Activated CD8-positive, alpha-beta memory T cell treated with anti-CD3 and anti-CD28 coated beads for 4 hours (primary cell): Measurements from ENCODE around the gene SNRNP40.
"Not testable (repeated sequence)": the region's sequence is repeated elsewhere in the genome, so short reads cannot be mapped to it uniquely, and the experiment has no call there.

Experiments used
- DNase-seq, 2 donors: peaks; one replicate each; pipeline ENCODE4 v3.0.0-alpha.2; 2020; ENCODE audit warnings: low read depth in 2 of 2

The SNRNP40 gene

DNA sequence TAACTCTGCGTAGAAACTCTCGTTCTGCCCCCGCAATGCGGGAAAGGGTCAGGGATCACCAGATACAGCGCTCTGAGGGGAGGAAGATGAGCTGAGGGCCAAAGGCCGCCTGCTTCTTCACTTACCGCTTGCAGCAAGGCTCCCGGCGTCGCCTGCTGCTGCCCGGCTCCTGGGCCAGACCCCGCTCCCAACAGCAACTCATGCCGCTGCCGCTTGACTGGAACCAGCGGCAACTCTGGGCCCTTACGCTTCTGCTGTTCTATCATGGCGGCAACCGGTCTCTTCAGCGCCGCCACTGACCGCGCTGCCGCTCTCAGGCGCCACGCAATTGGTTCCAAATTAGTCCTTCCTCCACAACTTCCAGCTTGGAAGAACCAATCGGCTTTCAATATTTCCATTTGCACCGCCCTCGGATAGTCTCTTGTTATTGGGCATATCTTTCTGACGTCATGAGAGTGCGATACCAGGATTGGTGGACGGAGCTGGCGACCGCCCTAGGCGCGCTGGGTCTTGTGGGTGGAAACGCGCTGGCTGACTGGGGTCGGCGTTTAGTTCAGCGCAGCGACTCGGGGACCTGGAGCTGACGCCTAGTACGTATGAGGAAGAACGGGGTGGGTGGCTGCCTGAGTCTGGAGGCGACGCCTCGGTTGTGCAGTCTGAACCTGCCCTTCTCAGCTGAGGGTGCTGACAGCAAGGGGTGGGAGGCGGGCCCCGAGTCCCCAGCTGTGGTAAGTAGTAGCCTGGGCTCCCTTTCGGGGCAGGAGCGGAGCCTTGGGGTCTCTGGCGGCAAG, at the start of gene SNRNP40, which contains the start of gene ZCCHC17:
TSS of gene SNRNP40 (minus strand) at position 303 of the 791 bp plus-strand sequence. CDS start at position 266, 37 bp downstream.
TSS of gene ZCCHC17 (plus strand) at position 547 of the 791 bp plus-strand sequence. CDS start 13,067 bp downstream, outside the sequence.
- DNase-seq = peak; percentile 86 to 94

DNA sequence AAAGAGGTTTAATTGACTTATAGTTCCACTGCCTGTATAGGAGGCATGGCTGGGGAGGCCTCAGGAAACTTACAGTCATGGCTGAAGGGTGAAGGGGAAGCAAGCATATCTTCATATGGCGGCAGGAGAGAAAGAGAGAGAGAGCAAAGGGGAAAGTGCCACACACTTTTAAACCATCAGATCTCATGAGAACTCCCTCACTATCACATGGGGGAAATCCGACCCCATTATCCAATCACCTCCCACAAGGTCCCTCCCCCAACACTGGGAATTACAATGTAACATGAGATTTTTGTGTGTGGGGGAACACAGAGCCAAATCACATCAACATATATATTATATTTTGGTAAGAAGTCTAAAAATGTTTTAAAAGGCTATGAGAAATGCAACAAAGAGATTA, 49.0 kb upstream of the SNRNP40 start:
- DNase-seq = no peak

DNA sequence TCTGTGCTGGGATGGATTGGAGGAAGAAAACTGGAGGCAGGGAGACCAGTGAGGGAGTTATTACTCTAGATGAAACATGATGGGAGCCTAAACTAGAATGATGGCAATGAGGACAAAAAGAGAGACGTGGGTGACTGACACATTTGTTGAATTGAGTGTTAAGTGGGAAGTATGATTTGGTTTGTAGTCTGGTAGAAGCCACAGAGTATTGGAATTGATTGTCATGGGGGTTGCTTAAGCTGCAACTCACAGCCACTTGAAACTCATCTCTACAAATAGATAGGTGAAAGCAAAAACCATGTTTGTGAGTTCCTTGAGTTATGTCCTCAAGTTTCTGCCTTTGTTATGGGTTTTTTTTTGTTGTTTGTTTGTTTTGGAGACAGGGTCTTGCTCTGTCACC, 47.9 kb upstream of the SNRNP40 start:
- no peak for DNase-seq

DNA sequence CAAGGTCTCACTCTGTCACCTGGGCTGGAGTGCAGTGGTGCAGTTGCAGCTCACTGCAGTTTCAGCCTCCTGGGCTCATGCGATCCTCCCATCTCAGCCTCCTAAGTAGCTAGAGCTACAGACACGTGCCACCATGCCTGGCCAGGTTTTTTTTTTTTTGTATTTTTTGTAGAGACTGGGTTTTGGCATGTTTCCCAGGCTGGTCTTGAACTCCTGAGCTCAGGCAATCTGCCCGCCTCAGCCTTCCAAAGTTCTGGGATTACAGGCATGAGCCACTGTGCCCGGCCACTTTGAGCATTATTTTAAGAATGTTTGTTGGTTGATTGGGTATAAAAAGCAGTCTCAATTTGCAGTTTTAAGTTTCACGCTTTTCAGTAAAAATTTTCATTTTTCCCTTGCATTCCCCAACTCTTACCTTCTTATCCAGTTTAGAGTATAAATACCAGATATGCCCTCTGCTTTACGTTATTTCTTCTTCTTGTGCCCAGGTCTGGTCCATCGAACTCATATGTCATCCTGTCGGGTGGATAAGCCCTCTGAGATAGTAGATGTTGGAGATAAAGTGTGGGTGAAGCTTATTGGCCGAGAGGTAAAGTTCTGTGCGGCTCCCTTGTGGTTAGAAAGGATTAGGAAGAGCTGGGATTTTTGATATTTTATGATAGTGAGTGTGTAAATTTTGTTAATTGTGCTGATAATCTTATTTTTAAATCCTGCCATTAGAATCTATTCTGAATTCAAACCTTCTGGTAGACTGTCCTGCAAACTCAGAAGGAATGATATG, 40.3 kb upstream of the SNRNP40 start:
- no peak for DNase-seq

DNA sequence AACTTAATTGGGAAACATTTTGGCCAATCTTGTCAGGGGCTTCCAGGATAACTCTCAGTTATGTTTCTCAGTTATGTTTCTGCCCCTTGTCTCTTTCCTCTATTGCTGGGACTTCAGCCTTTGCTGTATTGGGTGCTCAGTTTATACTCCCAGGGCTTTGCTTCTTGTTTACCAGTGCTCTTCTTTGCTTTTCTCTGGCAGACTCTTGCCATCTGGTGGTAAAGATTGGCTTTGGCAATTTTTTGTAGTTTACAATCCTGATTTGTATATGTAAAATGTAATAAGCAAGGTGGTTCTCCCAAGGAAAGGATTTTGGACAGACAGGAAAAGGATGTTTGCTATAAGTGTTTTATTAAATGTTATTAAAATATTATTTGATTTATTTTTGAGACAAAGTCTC, 38.4 kb upstream of the SNRNP40 start:
- no peak for DNase-seq

DNA sequence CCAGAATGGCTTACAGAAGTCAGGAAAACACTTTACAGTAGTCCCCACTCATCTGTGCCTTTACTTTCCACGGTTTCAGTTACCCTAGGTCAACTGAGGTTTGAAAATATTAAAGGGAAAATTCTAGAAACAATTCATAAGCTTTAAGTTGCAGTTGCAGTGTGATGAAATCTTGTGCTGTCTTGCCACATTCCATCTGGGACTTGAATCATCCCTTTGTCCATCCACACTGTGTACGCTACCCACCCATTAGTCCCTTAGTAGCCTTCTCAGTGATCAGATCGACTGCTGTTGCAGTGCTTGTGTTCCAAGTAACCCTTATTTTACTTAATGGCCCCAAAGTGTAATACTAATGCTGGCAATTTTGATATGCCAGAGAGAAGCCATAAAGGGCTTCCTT, 30.8 kb upstream of the SNRNP40 start:
- DNase-seq = no peak

DNA sequence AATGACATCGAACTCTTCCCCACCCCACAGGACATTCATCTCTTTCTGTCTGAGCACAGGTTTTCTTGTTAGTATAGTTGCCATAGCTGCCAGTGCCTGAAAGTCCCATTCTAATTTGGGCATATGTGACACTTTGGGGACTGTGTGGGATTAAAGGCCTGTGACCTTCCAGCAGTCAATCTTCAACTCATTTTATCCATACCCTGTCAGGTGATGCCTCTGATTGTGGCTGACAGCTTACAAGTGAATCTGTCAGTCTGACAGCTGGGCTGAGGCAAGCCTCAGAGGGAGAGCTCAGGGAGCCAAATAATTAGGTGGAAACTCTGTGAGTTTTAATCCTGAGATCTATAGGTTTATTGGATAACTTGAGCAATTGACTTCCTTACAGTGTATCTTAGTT, 29.9 kb upstream of the SNRNP40 start:
- DNase-seq = no peak

DNA sequence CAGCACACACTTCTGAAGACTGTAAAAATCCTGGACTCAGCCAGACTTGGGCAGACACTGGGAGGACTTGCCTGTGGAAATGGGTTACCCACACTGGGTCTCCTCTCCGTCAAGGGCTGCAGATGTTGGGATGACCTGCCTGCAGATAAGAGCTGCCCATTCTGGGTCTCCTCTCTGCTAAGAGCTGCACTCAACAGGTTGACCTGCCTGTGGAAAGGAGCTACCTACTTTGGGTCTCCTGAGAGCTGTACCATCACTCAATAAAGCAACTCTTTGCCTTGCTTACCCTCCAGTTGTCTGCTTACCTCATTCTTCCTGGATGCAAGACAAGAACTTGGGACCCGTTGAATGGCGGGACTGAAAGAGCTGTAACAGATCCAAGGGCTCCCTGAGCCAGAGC, 28.4 kb upstream of the SNRNP40 start:
- no peak for DNase-seq

DNA sequence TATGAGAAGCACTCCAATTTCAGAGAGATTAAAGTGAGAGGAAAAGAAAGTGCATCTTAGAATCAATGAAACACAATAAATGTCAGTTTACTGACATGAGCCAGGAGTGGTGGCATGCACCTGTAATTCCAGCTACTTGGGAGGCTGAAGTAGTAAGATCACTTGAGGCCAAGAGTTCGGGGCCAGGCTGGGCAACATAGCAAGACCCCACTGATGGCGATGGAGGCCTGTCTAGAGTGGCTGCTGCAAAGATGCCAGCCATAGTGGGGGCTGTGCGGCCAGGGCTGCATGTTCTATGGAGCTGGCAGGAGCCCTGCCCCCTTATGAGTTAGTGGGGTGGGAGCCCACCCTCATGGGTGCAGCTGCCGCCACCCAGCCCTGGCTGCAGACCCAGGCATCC, 27.5 kb upstream of the SNRNP40 start:
- DNase-seq = no peak

DNA sequence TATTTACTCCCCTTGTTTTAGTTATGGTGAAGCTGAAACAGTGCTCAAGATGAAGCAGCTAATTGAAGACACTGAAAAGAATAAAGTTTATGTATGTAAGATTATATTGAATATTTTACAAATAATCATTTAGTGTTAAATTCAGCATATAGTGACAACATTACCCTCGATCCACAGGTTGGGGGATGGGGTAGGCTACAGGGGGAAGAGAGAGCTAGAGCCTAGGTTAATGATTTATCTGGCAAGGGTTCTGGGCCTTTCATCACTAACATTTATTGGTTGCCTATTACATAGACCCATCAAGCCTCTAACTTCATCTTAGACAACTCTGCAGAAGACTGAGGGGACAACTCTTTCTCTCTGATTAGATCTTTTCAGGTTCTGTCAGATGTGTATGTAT, 21.6 kb upstream of the SNRNP40 start:
- no peak for DNase-seq

DNA sequence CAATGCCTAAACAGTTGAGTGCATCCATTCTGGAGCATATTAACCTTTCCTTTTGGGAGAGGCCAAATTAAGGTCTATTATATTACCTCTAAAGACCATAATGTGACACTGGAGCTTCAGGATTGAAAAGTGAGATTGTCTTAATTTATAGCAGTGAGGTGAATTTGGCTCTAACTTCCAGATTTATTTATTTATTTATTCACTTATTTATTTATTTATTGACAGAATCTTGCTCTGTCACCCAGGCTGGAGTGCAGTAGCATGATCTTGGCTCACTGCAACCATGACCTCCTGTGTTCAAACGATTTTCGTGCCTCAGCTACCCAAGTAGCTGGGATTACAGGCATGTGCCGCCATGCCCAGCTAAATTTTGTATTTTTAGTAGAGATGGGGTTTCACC, 19.3 kb upstream of the SNRNP40 start:
- DNase-seq = no peak

DNA sequence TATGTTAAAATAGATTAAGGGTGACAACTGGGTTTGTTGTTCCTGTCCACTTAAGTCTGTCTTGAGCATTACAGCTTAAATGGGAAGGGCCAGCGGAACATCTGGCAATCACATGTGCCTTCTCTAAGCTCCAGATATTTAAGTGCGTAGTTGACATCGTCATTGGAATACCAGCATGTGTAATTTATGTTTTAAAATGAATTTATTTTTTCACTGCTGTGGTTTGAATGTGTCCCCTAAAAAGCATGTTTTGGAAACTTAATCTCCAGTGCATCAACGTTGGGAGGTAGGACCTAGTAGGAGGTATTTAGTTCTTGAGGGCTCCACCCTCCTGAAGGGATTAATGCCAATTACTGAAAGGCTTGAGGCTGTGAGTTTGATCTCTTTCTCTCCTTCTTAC, 13.6 kb upstream of the SNRNP40 start:
- no peak for DNase-seq

DNA sequence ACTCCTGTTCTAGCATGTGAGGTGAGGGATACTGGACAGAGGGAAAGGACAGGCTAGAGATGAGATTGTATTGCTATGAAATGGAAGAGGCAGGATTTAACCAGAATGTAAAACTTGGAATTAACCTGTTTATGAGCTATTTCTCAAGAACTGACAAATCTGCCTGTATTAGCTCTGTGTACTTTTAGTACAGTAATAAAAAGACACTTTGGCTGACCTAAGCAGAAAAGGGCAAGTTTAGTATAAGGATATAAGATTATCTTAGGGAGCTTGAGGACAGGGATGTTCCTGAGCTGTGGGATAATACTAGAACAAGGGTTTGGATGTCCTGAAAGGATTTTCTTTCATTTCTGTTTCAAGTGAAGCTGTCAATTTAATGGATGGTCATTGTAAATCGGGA, 11.4 kb upstream of the SNRNP40 start:
- DNase-seq = no peak

DNA sequence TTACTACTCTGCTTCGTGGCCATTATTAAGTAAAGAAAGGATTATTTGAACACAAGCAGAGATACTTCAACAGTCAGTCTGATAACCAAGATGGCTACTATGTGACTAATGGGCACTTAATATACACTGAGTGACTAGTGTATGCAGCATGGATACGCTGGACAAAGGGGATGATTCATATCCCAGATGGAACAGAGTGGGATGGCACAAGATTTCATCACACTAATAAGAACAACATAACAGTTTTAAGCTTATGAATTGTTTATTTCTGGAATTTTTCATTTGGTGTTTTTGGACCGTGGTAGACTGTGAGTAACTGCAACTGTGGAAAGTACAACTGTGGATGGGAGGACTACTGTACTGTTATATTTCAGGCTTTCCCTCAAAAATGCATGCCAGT, 9.7 kb upstream of the SNRNP40 start:
- DNase-seq = no peak

DNA sequence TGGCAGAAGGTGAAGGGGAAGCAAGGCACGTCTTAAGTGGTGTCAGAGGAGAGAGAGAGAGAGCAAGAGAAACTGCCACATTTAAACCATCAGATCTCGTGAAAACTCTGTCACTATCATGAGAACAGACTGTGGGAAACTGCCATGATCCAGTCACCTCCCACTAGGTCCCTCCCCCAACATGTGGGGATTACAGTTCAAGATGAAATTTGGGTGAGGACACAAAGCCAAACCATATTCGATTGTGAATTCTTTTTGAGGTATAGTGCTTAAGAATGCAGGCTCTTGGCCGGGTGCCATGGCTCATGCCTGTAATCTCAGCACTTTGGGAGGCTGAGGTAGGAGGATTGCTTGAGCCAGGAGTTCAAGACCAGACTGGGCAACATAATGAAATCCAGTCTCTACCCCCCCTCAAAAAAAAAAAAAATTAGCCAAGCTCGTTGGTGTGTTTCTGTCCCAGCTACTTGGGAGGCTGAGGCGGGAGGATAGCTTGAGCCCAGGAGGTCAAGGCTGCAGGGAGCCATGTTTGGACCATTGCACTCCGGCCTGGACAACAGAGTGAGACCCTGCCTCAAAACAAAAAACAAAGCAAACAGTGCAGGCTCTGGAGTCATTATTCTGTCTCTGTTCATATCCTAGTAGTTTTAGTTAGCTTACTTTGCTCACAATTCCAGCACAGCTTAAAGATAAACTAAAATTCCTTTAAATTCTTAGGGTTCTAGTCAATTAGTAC, 6.3 kb upstream of the SNRNP40 start:
- no peak for DNase-seq

DNA sequence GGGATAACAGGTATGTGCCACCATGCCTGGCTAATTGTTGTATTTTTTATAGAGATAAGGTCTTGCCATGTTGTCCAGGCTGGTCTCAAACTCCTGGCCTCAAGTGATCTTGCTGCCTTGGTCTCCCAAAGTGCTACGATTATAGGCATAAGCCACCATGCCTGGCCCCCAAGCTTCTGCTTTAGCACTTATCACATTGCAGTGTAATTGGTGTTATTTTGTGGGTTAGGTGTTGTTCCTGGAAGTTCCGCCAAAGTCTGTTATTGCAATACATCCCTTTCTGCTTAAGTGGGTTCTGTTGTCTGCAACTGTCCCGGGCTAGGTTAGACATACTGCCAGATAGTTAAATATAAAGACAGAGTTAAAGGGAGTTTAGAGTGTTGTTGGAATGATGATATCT, 3.6 kb upstream of the SNRNP40 start:
- no peak for DNase-seq

DNA sequence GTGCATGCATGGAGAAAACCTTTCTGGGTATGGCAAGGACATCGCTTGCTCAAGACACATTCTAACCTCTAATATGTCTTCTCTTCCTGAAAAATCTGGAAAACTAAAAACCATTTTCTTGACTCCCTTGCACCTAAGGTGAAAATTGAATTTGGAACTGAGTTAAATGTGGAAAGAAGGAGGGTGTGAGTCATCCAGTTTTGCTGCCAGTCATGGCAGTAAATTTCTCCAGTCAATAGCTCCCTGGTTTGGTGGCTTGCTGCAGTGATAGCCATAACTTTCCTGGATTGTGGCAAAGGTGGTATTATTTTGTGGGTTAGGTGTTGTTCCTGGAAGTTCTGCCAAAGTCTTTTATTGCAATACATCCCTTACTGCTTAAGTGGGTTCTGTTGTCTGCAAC, 2.8 kb upstream of the SNRNP40 start:
- no peak for DNase-seq

DNA sequence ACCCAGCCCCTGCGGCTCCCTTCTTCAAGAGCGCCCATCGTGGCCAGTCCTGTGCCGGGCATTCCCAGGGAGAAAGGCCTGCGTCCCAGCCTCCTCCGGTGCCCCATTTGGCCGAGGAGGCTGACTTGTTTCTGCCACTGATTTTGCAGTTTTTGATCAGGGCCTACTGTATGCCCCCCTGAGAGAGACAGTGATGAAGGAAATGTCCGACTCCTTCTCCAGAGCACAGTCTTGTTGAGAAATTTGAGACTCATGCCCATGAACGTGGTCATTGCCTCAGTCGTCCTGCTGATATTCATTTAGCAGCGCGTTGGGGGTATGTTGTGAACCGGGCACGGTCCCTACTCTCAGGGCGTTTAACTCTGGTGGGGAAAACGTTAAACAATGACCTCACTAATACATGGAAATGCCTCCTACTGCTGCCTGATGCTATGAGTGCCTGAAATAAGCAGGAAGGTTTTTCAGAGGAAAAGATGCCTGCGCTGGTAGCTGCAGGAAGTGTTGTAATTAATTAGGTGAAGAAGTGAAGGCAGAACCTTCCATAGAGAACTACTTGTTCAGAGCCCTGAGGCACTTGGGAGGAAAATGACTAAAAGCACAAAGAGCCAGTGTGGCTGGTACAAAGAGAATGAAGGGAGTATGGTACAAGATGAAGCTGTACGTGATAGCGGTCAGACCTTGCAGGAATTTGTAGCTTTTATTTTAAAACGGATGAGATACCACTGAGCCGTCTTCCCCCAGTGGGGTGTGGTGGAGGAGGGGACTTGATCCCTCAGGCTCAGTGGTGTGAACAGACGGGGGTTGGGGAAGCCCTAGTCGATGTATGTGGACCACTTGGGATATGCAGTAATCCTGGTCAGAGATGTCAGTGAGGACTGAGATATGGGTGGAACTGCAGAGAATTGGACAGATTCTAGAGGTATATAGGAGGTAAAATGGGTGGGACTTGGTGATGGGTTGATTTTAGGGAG, 974 bp upstream of the SNRNP40 start:
- no peak for DNase-seq

DNA sequence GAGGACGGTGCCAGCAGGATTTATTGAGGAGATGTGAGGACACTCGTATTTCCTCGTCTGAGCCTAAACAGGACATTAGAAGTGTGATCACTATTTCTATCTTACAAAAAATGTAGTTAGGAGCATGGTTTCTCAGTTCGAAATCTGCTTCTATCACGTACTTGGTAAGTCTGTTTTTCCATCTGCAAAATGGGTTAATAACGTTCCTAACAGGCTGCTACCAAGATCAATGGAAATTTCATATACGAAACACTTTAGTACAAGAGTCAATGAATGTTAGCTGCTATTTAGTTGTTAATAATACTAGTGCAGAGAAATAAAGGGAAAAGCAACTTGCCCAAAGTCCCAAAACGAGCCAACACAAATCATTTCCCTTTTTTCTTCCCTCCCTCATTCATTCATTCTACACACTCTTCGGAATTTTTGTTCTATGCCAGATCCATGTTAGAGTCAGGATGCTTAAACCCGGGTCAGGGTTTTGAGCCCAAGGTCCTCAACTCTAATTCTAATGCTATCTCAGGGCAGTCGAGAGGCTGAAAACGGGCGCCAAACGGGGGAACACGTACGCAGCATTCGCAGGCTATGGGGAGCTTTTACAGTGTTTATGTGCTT, 608 bp downstream of the SNRNP40 start:
- DNase-seq = no peak

DNA sequence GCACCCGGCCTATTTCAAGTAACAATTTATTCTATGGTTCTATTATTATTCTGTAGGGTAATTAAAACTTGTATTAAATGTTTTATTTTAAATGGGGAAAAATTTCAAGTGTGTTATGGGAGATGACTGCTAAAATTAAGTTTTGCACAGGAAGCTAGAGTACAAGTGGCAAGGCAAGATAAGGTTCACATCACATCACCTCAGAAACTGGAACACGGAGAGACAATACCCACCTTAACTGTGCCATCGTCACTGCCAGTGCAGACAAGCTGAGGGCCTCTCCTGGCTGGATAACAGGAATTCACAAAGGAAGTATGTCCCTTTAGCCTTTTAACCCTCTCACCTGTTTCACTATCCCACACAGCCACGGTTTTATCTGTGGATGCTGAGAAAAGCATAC, 7.6 kb downstream of the SNRNP40 start:
- no peak for DNase-seq

DNA sequence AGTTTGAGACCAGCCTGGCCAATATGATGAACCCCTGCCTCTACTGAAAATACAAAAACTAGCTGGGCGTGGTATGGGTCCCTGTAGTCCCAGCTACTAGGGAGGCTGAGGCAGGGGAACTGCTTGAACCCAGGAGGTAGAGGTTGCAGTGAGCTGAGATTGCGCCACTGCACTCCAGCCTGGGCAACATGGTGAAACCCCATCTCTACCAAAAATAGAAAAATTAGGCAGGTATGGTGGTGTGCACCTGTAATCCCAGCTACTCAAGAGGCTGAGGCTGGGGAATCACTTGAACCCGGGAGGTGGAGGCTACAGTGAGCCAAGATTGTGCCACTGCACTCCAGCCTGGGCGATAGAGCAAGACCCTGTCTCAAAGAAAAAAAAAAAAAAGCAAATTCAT, 8.8 kb downstream of the SNRNP40 start:
- not testable (repeated sequence) for DNase-seq
